ENCODE measurements around the gene ZFP36. TPM values are rescaled to one million over a fixed set of nuclear protein-coding genes. Genes with fewer than 3 reads are reported as not detected.

Gene ZFP36
- total RNA-seq, result 252 and 260 TPM in 2 replicates
- 74.0 TPM for total RNA-seq (2013)
- 1,123 and 1,633 TPM in 2 replicates for polyA plus RNA-seq
- 417 and 774 TPM in 2 replicates for polyA minus RNA-seq

- ATAC-seq (ENCODE audit: low read depth) (peak; percentile 22), DNase-seq (peak; percentile 92)
- Histone ChIP-seq H3K79me2 (ENCODE audit: control insufficient read depth, insufficient read depth, low read length) (peaks cover 60% of the 10 kb centered on the region), H2AFZ (ENCODE audit: insufficient read depth, low read depth, low read length, poor library complexity, severe bottlenecking) (peak within 1 kb of the TSS; percentile 8), H3K27me3 (replicated peaks in 1 of 4; ENCODE audit: control extremely low read depth in 1 of 4, control insufficient read depth in 3 of 4, insufficient read depth in 4 of 4, low read length in 3 of 4) (no peaks in the 10 kb centered on the region), H3K4me1 (ENCODE audit: control insufficient read depth in 2 of 2, insufficient read depth in 2 of 2, low read length in 2 of 2) (peaks cover 46 to 69% of the 10 kb centered on the region in 2 donors), H4K20me1 (ENCODE audit: control insufficient read depth, insufficient read depth, low read length, poor library complexity, severe bottlenecking) (peaks cover 28% of the 10 kb centered on the region), H3K9ac (ENCODE audit: low read length) (peak within 1 kb of the TSS; percentile 99), H3K9me3 (ENCODE audit: control extremely low read depth in 1 of 3, control insufficient read depth in 2 of 3, insufficient read depth in 1 of 3, low read length in 2 of 3) (peaks cover 0 to 4% (median 0%) of the 10 kb centered on the region in 3 donors), H3K4me3 (ENCODE audit: control extremely low read depth in 1 of 5, extremely low read depth in 1 of 5, insufficient read depth in 1 of 5, low read depth in 2 of 5, low read length in 4 of 5) (peak within 1 kb of the TSS; percentile 87 to 99 (median 95)), H3K36me3 (replicated peaks in 1 of 2; ENCODE audit: control extremely low read depth in 1 of 2, control insufficient read depth in 1 of 2, extremely low read depth in 1 of 2, insufficient read depth in 2 of 2, low read length in 1 of 2) (peaks cover 0 to 24% of the 10 kb centered on the region in 2 experiments), H3K4me2 (replicated peaks; ENCODE audit: low read depth, low read length, poor library complexity, severe bottlenecking) (peak within 1 kb of the TSS; percentile 100), H3K27ac (ENCODE audit: low read length in 2 of 2) (peak within 1 kb of the TSS; percentile 100)
- H3K4me3 Mint-ChIP-seq, result peak within 1 kb of the TSS; percentile 94
- intact Hi-C loops (cut with micrococcal nuclease), result loop anchor here (10.0 kb wide), 1 partner anchor 542 kb away; no protein-coding TSS in a partner anchor
- H3K9me3 Mint-ChIP-seq (ENCODE audit: insufficient read depth), result no peaks in the 10 kb centered on the region
- H3K27ac Mint-ChIP-seq, result peak within 1 kb of the TSS; percentile 97
- POLR2A ChIA-PET, result interaction anchor here (0.8 to 8.8 kb wide), 6 partner anchors 8 to 65 kb away, joined by 3 to 69 read pairs (median 12); partner anchors contain the start of genes MED29, PAF1, RPS16 and SAMD4B
- TF ChIP-seq CTCF (IDR thresholded peaks at IDR 0.05), result no peak
- TF ChIP-seq EZH2 (IDR thresholded peaks at IDR 0.05; ENCODE audit: borderline replicate concordance, insufficient read depth, low read depth, low read length, poor library complexity, severe bottlenecking), result no peak
- no peaks in the 10 kb centered on the region for H3K27me3 Mint-ChIP-seq
- H3K4me1 Mint-ChIP-seq, result peaks cover 63% of the 10 kb centered on the region
- CTCF ChIA-PET, result interaction anchor here (1.0 to 2.9 kb wide), 4 partner anchors 7 to 22 kb away, joined by 3 to 42 read pairs (median 14); partner anchors contain the start of genes MED29 and PAF1
- under 1% methylated on average over 54 of the region's 56 CpGs for WGBS (ENCODE audit: insufficient coverage)
These were observed at the start of gene ZFP36 for GRCh38 chr19:39406656-39407409. Gene ZFP36, plus strand, starts transcription at chr19:39406847. Its CDS starts 58 bp downstream, at chr19:39406905.

DNA sequence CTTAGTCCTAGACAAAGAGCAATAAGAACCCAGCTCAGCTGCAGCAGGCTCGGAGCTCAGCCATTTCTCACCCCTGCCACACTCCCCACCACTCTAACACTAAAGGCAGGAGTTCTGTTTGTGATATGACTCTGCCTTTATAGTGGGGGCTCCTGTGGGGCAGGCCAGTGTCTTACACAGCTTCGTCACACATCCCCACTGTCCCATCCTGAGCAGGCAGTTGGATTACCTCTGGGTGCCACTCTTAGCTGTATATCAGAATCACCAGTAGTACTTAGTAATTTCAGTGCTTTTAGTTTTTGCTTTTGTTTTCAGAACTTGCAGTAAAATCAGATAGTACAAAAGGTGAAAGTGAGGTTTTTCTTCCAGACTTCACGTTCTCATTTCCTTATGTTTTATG, 47.6 kb upstream of the ZFP36 start:
- POLR2A ChIA-PET, result interaction anchor here (0.5 kb wide), 1 partner anchor 44 kb away, joined by 5 read pairs; no protein-coding TSS in a partner anchor
- Histone ChIP-seq H3K4me1 (ENCODE audit: control insufficient read depth in 2 of 2, insufficient read depth in 2 of 2, low read length in 2 of 2) (peaks cover 18 to 22% of the 10 kb centered on the region in 2 donors), H4K20me1 (ENCODE audit: control insufficient read depth, insufficient read depth, low read length, poor library complexity, severe bottlenecking) (no peaks in the 10 kb centered on the region), H3K4me2 (replicated peaks; ENCODE audit: low read depth, low read length, poor library complexity, severe bottlenecking) (no peak overlapping the region), H3K4me3 (ENCODE audit: control extremely low read depth in 1 of 5, extremely low read depth in 1 of 5, insufficient read depth in 1 of 5, low read depth in 2 of 5, low read length in 4 of 5) (no peak overlapping the region), H3K36me3 (replicated peaks in 1 of 2; ENCODE audit: control extremely low read depth in 1 of 2, control insufficient read depth in 1 of 2, extremely low read depth in 1 of 2, insufficient read depth in 2 of 2, low read length in 1 of 2) (peaks cover 8 to 76% of the 10 kb centered on the region in 2 experiments), H3K9ac (ENCODE audit: low read length) (no peak overlapping the region), H3K9me3 (ENCODE audit: control extremely low read depth in 1 of 3, control insufficient read depth in 2 of 3, insufficient read depth in 1 of 3, low read length in 2 of 3) (no peaks in the 10 kb centered on the region), H3K79me2 (ENCODE audit: control insufficient read depth, insufficient read depth, low read length) (peaks cover 8% of the 10 kb centered on the region), H3K27me3 (replicated peaks in 1 of 4; ENCODE audit: control extremely low read depth in 1 of 4, control insufficient read depth in 3 of 4, insufficient read depth in 4 of 4, low read length in 3 of 4) (no peaks in the 10 kb centered on the region), H2AFZ (ENCODE audit: insufficient read depth, low read depth, low read length, poor library complexity, severe bottlenecking) (no peak overlapping the region), H3K27ac (ENCODE audit: low read length in 2 of 2) (no peak overlapping the region)
- Mint-ChIP-seq H3K4me3 (no peak overlapping the region), H3K27ac (no peak overlapping the region), H3K9me3 (ENCODE audit: insufficient read depth) (no peaks in the 10 kb centered on the region), H3K27me3 (no peaks in the 10 kb centered on the region), H3K4me1 (peaks cover 22% of the 10 kb centered on the region)
- no CpG with 5 or more reads among the region's 3 CpGs for WGBS (ENCODE audit: insufficient coverage)
- TF ChIP-seq EZH2 (IDR thresholded peaks at IDR 0.05; ENCODE audit: borderline replicate concordance, insufficient read depth, low read depth, low read length, poor library complexity, severe bottlenecking) (no peak), CTCF (IDR thresholded peaks at IDR 0.05) (no peak)
- no peak for DNase-seq
- CTCF ChIA-PET, result no interaction called here
- intact Hi-C loops (cut with micrococcal nuclease), result no loop called here
- no peak for ATAC-seq (ENCODE audit: low read depth)

All from B cell (primary cell).